AG09319 (cell line): ENCODE results near the gene KCNE4.
"Not testable (repeated sequence)": the region's sequence is repeated elsewhere in the genome, so short reads cannot be mapped to it uniquely, and the experiment has no call there.

Experiments used
- DNase-seq: peaks from one replicate; pipeline ENCODE4 v3.0.0-alpha.2; 2010; ENCODE audit warnings: low read depth; ENCODE audit errors: extremely low read depth
- CTCF ChIP-seq: IDR thresholded peaks from 2 replicates; pipeline ENCODE4 v1.5.1; 2011; ENCODE audit warnings: low read depth, mild to moderate bottlenecking, inconsistent platforms, low read length, moderate library complexity

KCNE4 gene

GRCh38 chr2:223079925-223080324 is 27.9 kb downstream of the KCNE4 start:
- TF ChIP-seq CTCF = no peak
- DNase-seq = no peak

DNA sequence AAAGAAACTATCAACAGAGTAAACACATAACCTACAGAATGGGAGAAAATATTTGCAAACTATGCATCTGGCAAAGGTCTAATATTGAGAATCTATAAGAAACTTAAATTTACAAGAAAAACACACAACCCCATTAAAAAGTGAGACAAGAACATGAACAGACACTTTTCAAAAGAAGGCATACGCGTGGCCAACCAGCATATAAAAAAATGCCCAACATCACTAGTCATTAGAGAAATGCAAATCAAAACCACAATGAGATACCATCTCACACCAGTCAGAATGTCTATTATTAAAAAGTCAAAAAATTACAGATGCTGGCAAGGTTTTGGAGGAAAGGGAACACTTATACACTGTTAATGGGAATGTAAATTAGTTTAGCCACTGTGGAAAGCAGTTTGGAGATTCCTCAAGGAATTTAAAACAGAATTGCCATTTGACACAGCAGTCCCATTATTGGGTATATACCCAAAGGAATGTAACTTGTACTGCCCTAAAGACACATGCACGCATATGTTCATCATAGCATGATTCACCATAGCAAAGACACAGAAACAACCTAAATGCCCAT is 28.9 kb downstream of the KCNE4 start:
- not testable (repeated sequence) for DNase-seq

- DNase-seq = no peak
- no peak for TF ChIP-seq CTCF
Observed at GRCh38 chr2:223081789-223082188, 29.8 kb downstream of the KCNE4 start.

DNA sequence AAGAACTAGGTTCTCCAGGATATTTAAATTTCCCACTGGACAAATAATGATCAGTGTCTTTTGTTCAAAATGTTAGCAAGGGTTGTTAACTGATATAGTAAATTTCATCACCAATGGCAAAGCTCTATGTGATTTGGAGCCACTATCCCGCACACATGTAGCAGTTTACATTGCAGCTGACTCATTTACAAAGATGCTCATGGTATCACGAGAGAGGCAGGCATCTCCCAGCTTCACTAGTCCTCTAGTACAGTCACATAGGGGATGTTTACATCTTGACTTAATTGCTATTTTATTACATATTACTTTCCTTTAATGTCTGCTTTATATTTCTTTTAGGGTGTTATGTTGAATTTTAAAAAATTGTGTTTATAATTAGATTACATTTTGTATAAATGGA is 30.7 kb downstream of the KCNE4 start:
- no peak for TF ChIP-seq CTCF
- no peak for DNase-seq

- DNase-seq = no peak
- no peak for TF ChIP-seq CTCF
Observed at GRCh38 chr2:223083402-223084070, 31.5 kb downstream of the KCNE4 start.

DNA sequence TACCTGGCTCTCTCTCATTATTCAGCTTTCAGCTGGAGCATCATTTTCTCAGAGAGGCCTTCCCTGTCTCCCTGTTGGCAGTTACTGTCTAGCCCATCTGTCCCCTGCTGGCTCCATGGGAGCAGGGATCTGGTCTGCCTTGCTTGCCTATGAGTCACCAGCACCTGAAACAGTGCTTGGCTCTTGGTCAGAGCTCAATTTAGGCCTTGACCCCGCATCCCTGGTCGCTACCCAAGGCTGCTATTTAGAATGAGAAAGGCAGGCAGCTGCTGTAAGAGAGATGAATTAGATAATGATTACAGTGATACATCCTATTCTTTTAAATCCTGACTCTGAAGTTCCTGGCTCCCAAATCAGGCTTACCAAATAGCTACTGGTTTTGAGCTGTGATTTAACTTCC is 32.9 kb downstream of the KCNE4 start:
- TF ChIP-seq CTCF = no peak

DNA sequence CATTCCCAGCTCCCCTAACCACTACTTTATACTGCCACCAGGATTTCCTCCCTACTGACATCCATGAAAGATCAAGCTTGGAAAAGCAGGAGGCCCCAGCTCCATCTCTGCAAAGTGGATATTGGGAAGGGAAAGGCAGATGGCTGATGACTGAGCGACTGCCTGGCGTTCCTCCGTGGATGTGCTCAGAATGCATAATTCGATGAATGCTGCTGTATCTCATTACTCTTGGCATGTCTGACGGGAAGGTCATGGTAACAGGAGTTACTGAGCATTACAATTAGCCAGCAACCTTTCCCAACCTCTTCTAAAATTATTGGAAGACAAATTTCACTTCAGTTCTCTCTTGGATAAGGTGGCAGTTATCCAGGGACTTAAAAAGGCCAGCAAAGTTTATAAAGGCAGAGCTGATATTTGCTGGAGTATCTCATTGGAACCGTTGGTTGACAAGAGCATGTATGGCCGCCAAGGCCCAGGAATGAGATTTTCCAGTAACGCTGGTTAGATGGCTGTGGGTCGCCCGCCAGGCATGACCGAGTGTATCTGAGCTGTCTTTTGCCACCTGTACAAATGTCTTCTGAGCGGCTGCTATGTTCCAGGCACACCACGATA is 34.5 kb downstream of the KCNE4 start:
- no peak for DNase-seq
- no peak for TF ChIP-seq CTCF

More for the DNA sequence above, 32.9 kb downstream of the KCNE4 start:
- no peak for DNase-seq
